ENCODE results near the gene TRAF3.

DNA sequence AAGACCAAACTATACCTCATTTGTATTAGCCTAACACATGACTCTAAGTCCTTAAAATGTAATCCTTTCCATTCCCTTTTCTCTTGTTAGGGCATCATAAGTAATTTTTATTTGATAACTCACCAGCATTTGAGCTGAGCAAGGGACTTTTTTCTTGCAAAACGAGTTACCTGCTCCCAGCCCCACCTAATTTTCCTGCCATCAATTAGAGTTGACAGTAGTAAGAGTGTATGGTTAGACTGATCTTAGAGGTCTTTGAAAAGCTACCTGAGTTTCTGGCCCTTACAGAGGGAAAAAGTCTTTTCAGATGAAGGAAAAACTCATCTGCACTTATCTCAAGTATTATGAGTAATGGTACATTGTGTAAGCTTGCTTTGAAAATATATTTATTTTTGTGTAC, 111.5 kb downstream of the TRAF3 start:
- TF ChIP-seq EP300 (IDR thresholded peaks at IDR 0.05; ENCODE audit: borderline replicate concordance) (no peak), ZBTB7A (IDR thresholded peaks at IDR 0.05; ENCODE audit: low read depth) (no peak), NFIC (IDR thresholded peaks at IDR 0.05) (no peak), TAF1 (IDR thresholded peaks at IDR 0.05; ENCODE audit: low read depth) (no peak), TCF12 (IDR thresholded peaks at IDR 0.05; ENCODE audit: low read depth) (no peak), YY1 (IDR thresholded peaks at IDR 0.05; ENCODE audit: low read depth) (no peak), FOXM1 (IDR thresholded peaks at IDR 0.05; ENCODE audit: borderline replicate concordance, low read depth) (no peak), CEBPB (IDR thresholded peaks at IDR 0.05) (no peak)
- TF ChIP-seq, protein P1, sequence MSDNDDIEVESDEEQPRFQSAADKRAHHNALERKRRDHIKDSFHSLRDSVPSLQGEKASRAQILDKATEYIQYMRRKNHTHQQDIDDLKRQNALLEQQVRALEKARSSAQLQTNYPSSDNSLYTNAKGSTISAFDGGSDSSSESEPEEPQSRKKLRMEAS (IDR thresholded peaks at IDR 0.05), result no peak
- TF ChIP-seq, protein P2, sequence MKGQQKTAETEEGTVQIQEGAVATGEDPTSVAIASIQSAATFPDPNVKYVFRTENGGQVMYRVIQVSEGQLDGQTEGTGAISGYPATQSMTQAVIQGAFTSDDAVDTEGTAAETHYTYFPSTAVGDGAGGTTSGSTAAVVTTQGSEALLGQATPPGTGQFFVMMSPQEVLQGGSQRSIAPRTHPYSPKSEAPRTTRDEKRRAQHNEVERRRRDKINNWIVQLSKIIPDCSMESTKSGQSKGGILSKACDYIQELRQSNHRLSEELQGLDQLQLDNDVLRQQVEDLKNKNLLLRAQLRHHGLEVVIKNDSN (IDR thresholded peaks at IDR 0.05), result no peak
